Measurements from ENCODE around the gene ATXN3. TPM values are rescaled to one million over a fixed set of nuclear protein-coding genes. Genes with fewer than 3 reads are reported as not detected.

ATXN3 gene
- total RNA-seq, 2 donors from 2014 or later = 29.7 to 35.2 TPM

DNA sequence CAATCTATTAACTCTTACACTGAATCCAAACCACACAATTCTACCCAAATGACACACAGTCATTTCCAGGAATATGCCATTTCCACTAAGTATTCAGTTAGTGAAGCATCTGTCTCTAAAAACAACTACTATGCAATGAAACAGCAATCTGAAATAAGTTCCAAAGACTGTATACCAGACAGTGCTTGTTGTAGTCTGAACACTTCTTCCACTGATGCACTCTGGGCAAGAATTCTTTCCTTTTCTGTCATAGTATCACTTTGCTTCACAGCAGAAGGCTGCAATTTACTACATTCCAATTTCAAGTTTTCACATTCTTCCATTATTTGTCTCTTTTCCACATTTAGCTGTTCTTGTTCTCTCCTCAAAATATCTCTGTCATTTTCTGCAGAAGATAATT lies 92.3 kb downstream of the ATXN3 start:
- no peaks in the 10 kb centered on the region for H3K27me3 Mint-ChIP-seq (ENCODE audit: low read depth)
- peaks cover 27% of the 10 kb centered on the region for H3K4me1 Mint-ChIP-seq (ENCODE audit: low read depth)
- H3K9me3 Mint-ChIP-seq = no peaks in the 10 kb centered on the region
- peak overlapping the region; percentile 40 for H3K27ac Mint-ChIP-seq
- DNase-seq (no peak), ATAC-seq (replicated peaks in 1 of 2) (peak in 1 of 2 donors; percentile 52)
- H3K36me3 Mint-ChIP-seq (ENCODE audit: insufficient read depth in 2 of 2) = peaks cover 3 to 22% of the 10 kb centered on the region in 2 donors
- H3K4me3 Mint-ChIP-seq = no peak overlapping the region

DNA sequence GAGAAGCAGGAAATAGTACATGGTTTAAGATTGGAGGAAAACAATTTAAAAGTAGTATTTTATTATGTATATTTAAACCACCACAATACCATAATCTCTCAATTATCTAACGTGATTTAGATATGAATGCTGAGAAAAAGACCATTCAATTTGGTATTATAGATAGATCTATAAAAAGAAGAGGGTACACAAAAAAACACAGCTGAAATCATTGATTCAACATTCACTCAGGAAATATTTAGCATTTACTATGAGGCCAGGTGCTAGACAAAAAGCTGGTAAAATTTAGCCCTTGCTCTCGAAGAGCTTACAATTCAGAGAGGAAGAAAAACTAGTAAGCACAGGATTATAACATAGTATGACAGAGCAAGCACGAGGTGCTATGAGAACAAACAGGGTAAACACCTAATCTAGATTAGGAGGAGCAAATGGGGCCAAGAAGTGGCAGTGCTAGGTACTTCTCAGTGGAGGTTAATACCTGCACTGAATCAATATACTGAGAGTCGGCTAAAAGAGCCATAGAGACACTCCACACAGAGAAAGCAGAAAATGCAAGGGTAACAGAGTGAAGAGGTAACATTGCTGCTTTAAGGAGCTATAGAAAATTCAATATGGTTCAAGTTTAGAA lies 94.1 kb downstream of the ATXN3 start:
- peak overlapping the region; percentile 58 for H3K27ac Mint-ChIP-seq
- H3K36me3 Mint-ChIP-seq (ENCODE audit: insufficient read depth in 2 of 2) = peaks cover 3 to 31% of the 10 kb centered on the region in 2 donors
- no peaks in the 10 kb centered on the region for H3K9me3 Mint-ChIP-seq
- no peak for ATAC-seq (replicated peaks in 1 of 2)
- no peak for DNase-seq
- H3K27me3 Mint-ChIP-seq (ENCODE audit: low read depth) = no peaks in the 10 kb centered on the region
- no peak overlapping the region for H3K4me3 Mint-ChIP-seq
- H3K4me1 Mint-ChIP-seq (ENCODE audit: low read depth) = peaks cover 26% of the 10 kb centered on the region

DNA sequence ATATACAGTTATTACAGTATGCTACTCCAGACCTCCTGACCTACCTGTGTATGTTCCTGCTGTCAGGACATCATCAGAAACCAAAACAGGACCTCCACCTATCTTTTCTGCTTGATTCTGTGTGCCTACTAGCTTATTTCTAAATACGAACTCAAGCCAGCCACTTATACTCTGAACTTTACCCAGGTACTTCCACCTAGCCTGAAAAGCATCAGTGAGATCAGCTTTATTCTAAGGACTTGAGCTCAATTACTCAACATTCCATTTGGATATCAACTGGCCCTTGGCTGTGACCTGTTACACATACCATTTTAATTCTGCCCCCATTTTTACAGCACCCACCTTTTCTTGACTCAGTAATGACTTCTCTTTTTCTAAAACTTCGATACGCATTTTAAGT lies 95.7 kb downstream of the ATXN3 start:
- Mint-ChIP-seq H3K27ac (no peak overlapping the region), H3K4me3 (no peak overlapping the region), H3K9me3 (no peaks in the 10 kb centered on the region), H3K4me1 (ENCODE audit: low read depth) (peaks cover 32% of the 10 kb centered on the region), H3K36me3 (ENCODE audit: insufficient read depth in 2 of 2) (peaks cover 3 to 29% of the 10 kb centered on the region in 2 donors), H3K27me3 (ENCODE audit: low read depth) (no peaks in the 10 kb centered on the region)
- DNase-seq = no peak
- ATAC-seq (replicated peaks in 1 of 2) = no peak

GRCh38 chr14:92009604-92010003 lies 96.8 kb downstream of the ATXN3 start:
- DNase-seq (no peak), ATAC-seq (replicated peaks in 1 of 2) (no peak)
- Mint-ChIP-seq H3K4me1 (ENCODE audit: low read depth) (peaks cover 42% of the 10 kb centered on the region), H3K27me3 (ENCODE audit: low read depth) (no peaks in the 10 kb centered on the region), H3K27ac (no peak overlapping the region), H3K36me3 (ENCODE audit: insufficient read depth in 2 of 2) (peaks cover 5 to 38% of the 10 kb centered on the region in 2 donors), H3K4me3 (no peak overlapping the region), H3K9me3 (no peaks in the 10 kb centered on the region)

Other genes starting within 250 kb of the ATXN3 start
- gene TC2N, start 239.0 kb downstream of the ATXN3 start, total RNA-seq = 10 to 100 TPM; 38.1 to 55.4 TPM
- 1 to 10 TPM; 3.0 to 5.6 TPM for gene FBLN5, start 158.9 kb downstream of the ATXN3 start, total RNA-seq
- gene TRIP11, start 66.5 kb downstream of the ATXN3 start, total RNA-seq = 10 to 100 TPM; 39.0 to 47.2 TPM
- 10 to 100 TPM; 73.7 to 76.1 TPM for gene NDUFB1, start 15.1 kb upstream of the ATXN3 start, total RNA-seq
- 10 to 100 TPM; 72.1 to 81.7 TPM for gene CPSF2, start 15.4 kb upstream of the ATXN3 start, total RNA-seq
- gene SLC24A4, start 216.6 kb upstream of the ATXN3 start, total RNA-seq = not detected

Data from activated T-cell treated with anti-CD3 and anti-CD28 coated beads, Interleukin-2, amount 50 U/mL, for 72 hours (primary cell).